ENCODE results near the gene BCAR3. TPM values are rescaled to one million over a fixed set of nuclear protein-coding genes. Genes with fewer than 3 reads are reported as not detected.
A peak's percentile ranks its signal among the peaks of the same experiment; 100 is the strongest.

The BCAR3 gene
- total RNA-seq, 4 donors from 2014 or later, result 17.3 to 72.7 (median 54.2) TPM

DNA sequence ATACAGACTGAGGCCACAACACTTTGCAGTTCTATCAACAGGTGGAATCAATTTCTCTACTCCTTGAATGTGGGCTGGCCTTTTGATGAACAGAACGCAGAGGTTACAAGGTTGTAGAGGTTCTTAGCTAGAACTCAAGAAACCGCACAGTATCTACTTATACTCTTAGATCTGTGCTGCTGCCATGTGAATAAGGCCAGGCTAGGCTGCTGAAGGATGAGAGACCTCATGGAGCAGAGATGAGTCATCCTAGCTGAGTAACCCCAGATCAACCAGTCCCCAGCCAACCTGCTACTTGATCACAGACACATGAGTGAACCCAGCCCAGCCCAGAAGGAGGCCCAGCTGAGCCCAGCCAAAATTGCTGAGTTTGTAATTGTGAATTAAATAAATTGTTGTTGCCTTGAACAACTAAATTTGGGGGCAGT lies 35.3 kb upstream of the BCAR3 start:
- Histone ChIP-seq H3K9me3 (no peaks in the 10 kb centered on the region), H3K27me3 (no peaks in the 10 kb centered on the region), H3K4me3 (no peak overlapping the region), H3K27ac (no peak overlapping the region), H3K36me3 (no peaks in the 10 kb centered on the region), H3K4me1 (no peaks in the 10 kb centered on the region)
- TF ChIP-seq POLR2A (IDR thresholded peaks at IDR 0.05), result no peak
- no peak for TF ChIP-seq CTCF (IDR thresholded peaks at IDR 0.05)
- DNase-seq, result no peak

- no peak overlapping the region for H3K4me3 ChIP-seq
- H3K27ac ChIP-seq, result no peak overlapping the region
- no peaks in the 10 kb centered on the region for H3K4me1 ChIP-seq
These were observed 34.5 kb upstream of the BCAR3 start for GRCh38 chr1:93716163-93716562.

GRCh38 chr1:93715529-93716126 lies 34.0 kb upstream of the BCAR3 start:
- Histone ChIP-seq H3K36me3 (no peaks in the 10 kb centered on the region), H3K9me3 (no peaks in the 10 kb centered on the region), H3K27ac (peak overlapping the region in 1 of 4 donors; percentile 0), H3K27me3 (no peaks in the 10 kb centered on the region), H3K4me1 (no peaks in the 10 kb centered on the region), H3K4me3 (no peak overlapping the region)
- TF ChIP-seq CTCF (IDR thresholded peaks at IDR 0.05) (no peak), POLR2A (IDR thresholded peaks at IDR 0.05) (no peak)
- DNase-seq, result no peak

More at GRCh38 chr1:93716163-93716562, 34.5 kb upstream of the BCAR3 start:
- Histone ChIP-seq H3K36me3 (no peaks in the 10 kb centered on the region), H3K9me3 (no peaks in the 10 kb centered on the region), H3K27me3 (no peaks in the 10 kb centered on the region)
- TF ChIP-seq CTCF (IDR thresholded peaks at IDR 0.05), result no peak
- TF ChIP-seq POLR2A (IDR thresholded peaks at IDR 0.05), result no peak
- DNase-seq, result no peak

DNA sequence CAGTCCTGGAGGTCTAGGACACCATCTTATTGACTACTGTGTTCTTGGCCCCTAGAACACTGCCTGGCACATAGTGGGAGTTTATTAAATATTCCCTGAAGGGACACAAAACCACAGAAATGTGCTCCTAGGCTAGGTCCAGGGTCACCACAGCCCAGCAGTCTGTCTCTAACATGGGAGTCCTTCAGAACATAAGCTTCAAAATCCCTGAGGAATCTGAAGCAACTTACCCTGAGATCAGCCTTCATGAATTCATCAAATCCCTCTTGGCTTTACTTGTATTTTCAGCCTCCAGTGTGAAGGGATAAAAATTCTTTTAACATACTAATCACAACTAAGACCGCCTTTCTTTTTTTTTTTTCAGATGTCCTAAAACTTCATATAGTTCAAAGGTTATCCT lies 32.7 kb upstream of the BCAR3 start:
- TF ChIP-seq CTCF (IDR thresholded peaks at IDR 0.05) (no peak), POLR2A (IDR thresholded peaks at IDR 0.05) (no peak)
- no peak overlapping the region for H3K4me3 ChIP-seq
- H3K9me3 ChIP-seq, result no peaks in the 10 kb centered on the region

DNA sequence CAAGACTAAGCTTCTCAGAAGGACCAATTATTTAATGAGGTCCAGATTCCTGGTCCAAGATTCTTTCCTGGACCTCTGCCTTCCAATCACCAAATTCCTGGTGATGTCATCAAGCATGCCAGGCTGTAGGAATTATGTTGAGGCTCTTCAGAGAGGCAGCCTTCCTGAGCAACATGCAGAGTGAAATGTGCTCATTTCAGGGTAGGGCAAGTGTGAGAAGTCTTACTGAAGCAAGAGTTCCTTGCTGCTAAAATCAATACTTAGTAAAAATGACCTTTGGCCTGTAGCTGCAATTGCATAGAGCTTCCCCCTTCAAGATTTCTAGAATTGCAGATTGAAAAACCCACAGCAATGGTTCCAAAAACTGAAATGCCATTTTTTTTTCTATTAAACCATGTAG lies 31.7 kb upstream of the BCAR3 start:
- H3K27me3 ChIP-seq, result no peaks in the 10 kb centered on the region
- no peak overlapping the region for H3K27ac ChIP-seq
- H3K4me1 ChIP-seq, result peaks cover 0 to 9% (median 2%) of the 10 kb centered on the region in 4 donors
- no peak overlapping the region for H3K4me3 ChIP-seq
- no peaks in the 10 kb centered on the region for H3K9me3 ChIP-seq
- no peak for DNase-seq
- TF ChIP-seq POLR2A (IDR thresholded peaks at IDR 0.05), result no peak
- no peak for TF ChIP-seq CTCF (IDR thresholded peaks at IDR 0.05)
- H3K36me3 ChIP-seq, result no peaks in the 10 kb centered on the region

More for the DNA sequence above, 32.7 kb upstream of the BCAR3 start:
- Histone ChIP-seq H3K4me1 (peaks cover 0 to under 1% (median 0%) of the 10 kb centered on the region in 4 donors), H3K36me3 (no peaks in the 10 kb centered on the region), H3K27ac (no peak overlapping the region), H3K27me3 (no peaks in the 10 kb centered on the region)
- DNase-seq, result no peak

Data from Peyer's patch (tissue), 4 donors.